IMR-90 (cell line): ENCODE measurements around the gene ATG101. TPM values are rescaled to one million over a fixed set of nuclear protein-coding genes. Genes with fewer than 3 reads are reported as not detected.

Experiments used
- ATAC-seq: fragments of 200-7000 bp; cut with Tn5 transposase; 2 replicates; pipeline ENCODE4 v1.9.1; 2020; ENCODE audit warnings: low read depth, mild to moderate bottlenecking, moderate library complexity
- BruUV-seq: library from RNA; stranded (reverse); fragments of 400-500 nt; replicated peaks from 2 replicates; lab custom pipeline; 2021; lab: Mats Ljungman, UMichigan
- CTCF ChIA-PET: fragments of 300-600 bp; formaldehyde crosslinking; extraction: SDS; loops from one replicate; lab custom pipeline; 2021; ENCODE audit warnings: antibody characterized with exemption; lab: Yijun Ruan, JAX
- POLR2A ChIA-PET: fragments of 300-600 bp; sonication (Branson Sonifier 250); formaldehyde crosslinking; loops from one replicate; lab custom pipeline; 2022; ENCODE audit warnings: antibody characterized with exemption; ENCODE audit not compliant: unreplicated experiment; lab: Charles Lee
- DNase-seq: peaks from one replicate; pipeline ENCODE4 v3.0.0; 2013
- H2AFZ ChIP-seq: replicated peaks from 2 replicates; pipeline ENCODE3; 2013; ENCODE audit warnings: low read length, mild to moderate bottlenecking; ENCODE audit not compliant: poor library complexity
- H2AK5ac ChIP-seq: 2 replicates; pipeline ENCODE4 v1.6.1; 2013; ENCODE audit warnings: low read depth, low read length, inconsistent platforms
- H2AK9ac ChIP-seq: replicated peaks from 2 replicates; pipeline ENCODE3; 2013; ENCODE audit warnings: mild to moderate bottlenecking, low read depth, low read length, moderate library complexity; ENCODE audit not compliant: poor library complexity
- H2BK120ac ChIP-seq: 2 replicates; pipeline ENCODE4 v1.6.1; 2013; ENCODE audit warnings: low read depth, low read length, inconsistent platforms
- H2BK15ac ChIP-seq: 3 replicates; pipeline ENCODE4 v1.6.1; 2013; ENCODE audit warnings: low read depth, low read length, inconsistent platforms
- H2BK20ac ChIP-seq: 2 replicates; pipeline ENCODE4 v1.6.1; 2013; ENCODE audit warnings: low read depth, mild to moderate bottlenecking, inconsistent platforms, low read length, moderate library complexity
- H2BK5ac ChIP-seq: 2 replicates; pipeline ENCODE4 v1.6.1; 2013; ENCODE audit warnings: mild to moderate bottlenecking, low read depth, low read length, inconsistent platforms; ENCODE audit not compliant: poor library complexity, severe bottlenecking
- H3K14ac ChIP-seq: replicated peaks from 2 replicates; pipeline ENCODE4 v1.6.1; 2013; ENCODE audit warnings: low read depth, low read length, inconsistent platforms
- H3K18ac ChIP-seq: 2 replicates; pipeline ENCODE4 v1.6.1; 2013; ENCODE audit warnings: low read depth, low read length, control low read depth
- H3K23ac ChIP-seq: 2 replicates; pipeline ENCODE4 v1.6.1; 2013; ENCODE audit warnings: low read depth, low read length, inconsistent platforms
- H3K27ac ChIP-seq: 2 replicates; pipeline ENCODE4 v1.5.1; 2013; ENCODE audit warnings: mild to moderate bottlenecking, control low read depth, low read length; ENCODE audit not compliant: insufficient read depth
- H3K27me3 ChIP-seq: 2 replicates; pipeline ENCODE4 v1.6.1; 2013; ENCODE audit warnings: low read length; ENCODE audit not compliant: control insufficient read depth, insufficient read depth
- H3K36me3 ChIP-seq: 2 replicates; pipeline ENCODE4 v1.6.1; 2013; ENCODE audit warnings: low read length, mixed read lengths; ENCODE audit not compliant: control insufficient read depth, insufficient read depth
- H3K4ac ChIP-seq: 2 replicates; pipeline ENCODE4 v1.6.1; 2013; ENCODE audit warnings: low read depth, low read length, inconsistent platforms
- H3K4me1 ChIP-seq: 2 replicates; pipeline ENCODE4 v1.6.1; 2013; ENCODE audit warnings: low read length, mixed read lengths; ENCODE audit not compliant: control insufficient read depth, insufficient read depth
- H3K4me2 ChIP-seq: 2 replicates; pipeline ENCODE4 v1.6.1; 2013; ENCODE audit warnings: low read depth, mild to moderate bottlenecking, control low read depth, low read length, moderate library complexity
- H3K4me3 ChIP-seq: 2 replicates; pipeline ENCODE4 v1.5.1; 2013; ENCODE audit warnings: low read depth, mild to moderate bottlenecking, control low read depth, low read length, moderate library complexity; ENCODE audit not compliant: insufficient read depth
- H3K56ac ChIP-seq: 2 replicates; pipeline ENCODE4 v1.6.1; 2013; ENCODE audit warnings: low read length, inconsistent platforms; ENCODE audit not compliant: insufficient read depth; ENCODE audit errors: extremely low read depth
- H3K79me1 ChIP-seq, 2 experiments: 2 replicates each; pipeline ENCODE4 v1.6.1; 2013; ENCODE audit warnings: low read length in 2 of 2, inconsistent platforms in 1 of 2, low read depth in 1 of 2
- H3K9ac ChIP-seq: 2 replicates; pipeline ENCODE4 v1.6.1; 2013; ENCODE audit warnings: low read depth, low read length, control low read depth
- H3K9me1 ChIP-seq: 2 replicates; pipeline ENCODE4 v1.6.1; 2013; ENCODE audit warnings: low read length, inconsistent platforms; ENCODE audit not compliant: insufficient read depth
- H3K9me3 ChIP-seq: 2 replicates; pipeline ENCODE4 v1.6.1; 2013; ENCODE audit warnings: low read length; ENCODE audit not compliant: control insufficient read depth, insufficient read depth
- H4K20me1 ChIP-seq: 2 replicates; pipeline ENCODE4 v1.6.1; 2013; ENCODE audit warnings: low read length, inconsistent platforms; ENCODE audit not compliant: insufficient read depth
- H4K5ac ChIP-seq: 2 replicates; pipeline ENCODE4 v1.6.1; 2013; ENCODE audit warnings: mild to moderate bottlenecking, low read depth, low read length, control low read depth
- H4K8ac ChIP-seq, 2 experiments: 2 replicates each; pipeline ENCODE4 v1.6.1; 2013; ENCODE audit warnings: low read depth in 2 of 2, low read length in 2 of 2, control low read depth in 1 of 2, inconsistent platforms in 1 of 2
- H4K91ac ChIP-seq: 2 replicates; pipeline ENCODE4 v1.6.1; 2013; ENCODE audit warnings: low read depth, low read length, inconsistent platforms; ENCODE audit not compliant: insufficient read depth
- FOS ChIP-seq: fragments of 150-350 bp; IDR thresholded peaks from 2 replicates; pipeline ENCODE4 v1.6.1; 2016; ENCODE audit warnings: low read depth, low read length
- MXI1 ChIP-seq: IDR thresholded peaks from 2 replicates; pipeline ENCODE4 v1.6.1; 2012; ENCODE audit warnings: low read depth, mild to moderate bottlenecking, low read length, moderate library complexity, borderline replicate concordance
- NFE2L2 ChIP-seq: fragments of 150-350 bp; IDR thresholded peaks from 2 replicates; pipeline ENCODE4 v1.6.1; 2016; ENCODE audit warnings: low read depth, mild to moderate bottlenecking, low read length
- WGBS, 2 experiments: methylation state at CpG; one replicate each; pipeline versions ENCODE4 v1.1.5 to v1.1.7; 2013; ENCODE audit warnings: missing lambda C conversion rate in 2 of 2; ENCODE audit not compliant: insufficient read length in 1 of 2; ENCODE audit errors: extremely low coverage in 2 of 2; 5-methylcytosine and 5-hydroxymethylcytosine counted together
- dilution Hi-C: fragments of 300-500 bp; cut with HindIII; formaldehyde crosslinking; loops from one replicate; pipeline ENCODE4 v1.14.3; 2018; ENCODE audit warnings: low sequenced_read_pairs; ENCODE audit not compliant: unreplicated experiment
- in situ Hi-C: fragments of 300-500 bp; cut with MboI; formaldehyde crosslinking; loops from 3 replicates; pipeline ENCODE4 v1.14.3; 2019; ENCODE audit warnings: low sequenced_read_pairs, inconsistent platforms, mixed read lengths
- intact Hi-C: fragments of 100-400 bp; cut with micrococcal nuclease; formaldehyde crosslinking; loops from 2 replicates; pipeline ENCODE4 v1.10.0; 2022
- polyA plus RNA-seq, 3 experiments: library from polyadenylated mRNA; depleted of rRNA; stranded (reverse); fragments of >200 nt; gene quantifications; 2 replicates each; pipeline ENCODE4 v1.2.3, GENCODE V29; 2012; ENCODE audit warnings: low replicate concordance in 1 of 3
- total RNA-seq: library from RNA; depleted of rRNA; stranded (reverse); fragments of >200 nt; gene quantifications from 2 replicates; pipeline ENCODE4 v1.2.3, GENCODE V29; 2012

The ATG101 gene
- total and polyA plus RNA-seq, 2 of the 4 experiments (the other 2 are of a cell fraction), result 93.9 to 167 TPM

- Histone ChIP-seq H3K4me1 (peaks cover 5% of the 10 kb centered on the region; the same call in 1 of the 2 replicates), H2AK5ac (no peak overlapping the region), H3K36me3 (no peaks in the 10 kb centered on the region), H2AFZ (no peak overlapping the region), H2BK5ac (no peak overlapping the region), H2BK120ac (no peak overlapping the region), H3K23ac (no peak overlapping the region; the same call in 1 of the 2 replicates), H3K9ac (no peak overlapping the region), H3K9me1 (no peaks in the 10 kb centered on the region), H3K27ac (no peak overlapping the region), H3K27me3 (no peaks in the 10 kb centered on the region), H4K8ac (no peak overlapping the region), H4K20me1 (no peaks in the 10 kb centered on the region; the same call in 1 of the 2 replicates), H3K9me3 (no peaks in the 10 kb centered on the region), H3K18ac (no peak overlapping the region), H3K56ac (no peak overlapping the region), H4K5ac (no peak overlapping the region), H2BK15ac (no peak overlapping the region), H3K4me2 (no peak overlapping the region), H2BK20ac (peak overlapping the region; percentile 2; the same call in 1 of the 2 replicates), H3K14ac (no peak overlapping the region; the same call in 1 of the 2 replicates), H3K4me3 (no peak overlapping the region), H2AK9ac (peak overlapping the region; percentile 7), H3K79me1 (peaks cover 0 to 3% of the 10 kb centered on the region in 2 experiments; a peak in 1 of 4 replicates), H4K91ac (no peak overlapping the region), H3K4ac (no peak overlapping the region)
- DNase-seq (no peak), ATAC-seq (no peak)
- CTCF ChIA-PET, result interaction anchor here (0.6 to 8.6 kb wide), 23 partner anchors 10 to 301 kb away, joined by 3 to 128 read pairs (median 7); partner anchors contain the start of genes ATG101, SMIM41 and TAMALIN
- WGBS, 2 experiments, result 100% methylated on average over 1 of the region's 5 CpGs; no CpG with 5 or more reads in 1 of the 2 experiments
- BruUV-seq, result no TSS peak
- no peak for TF ChIP-seq MXI1
- TF ChIP-seq NFE2L2, result no peak
- TF ChIP-seq FOS, result no peak
- in situ Hi-C loops, result loop anchor here (5.0 kb wide), 1 partner anchor 56 kb away; no protein-coding TSS in a partner anchor
- dilution Hi-C loops, result no loop called here
- intact Hi-C loops, result no loop called here
- POLR2A ChIA-PET, result interaction anchor here (1.2 kb wide), 1 partner anchor 55 kb away, joined by 6 read pairs; no protein-coding TSS in a partner anchor
Observed at GRCh38 chr12:52026263-52026662, 43.5 kb upstream of the ATG101 start.
